Upper lobe of right lung (tissue), 1 donor: ENCODE data around the gene ATP11C. TPM values are rescaled to one million over a fixed set of nuclear protein-coding genes. Genes with fewer than 3 reads are reported as not detected.

Experiments
- ATAC-seq: fragments of 200-7000 bp; cut with Tn5 transposase; one replicate; pipeline ENCODE4 v1.9.1; 2020; ENCODE audit warnings: mild to moderate bottlenecking, moderate library complexity
- DNase-seq: peaks from one replicate; pipeline ENCODE4 v3.0.0-alpha.2; 2020
- H3K27ac ChIP-seq: fragments of 200-600 bp; one replicate; pipeline ENCODE4 v1.8.0; 2022
- H3K27me3 ChIP-seq: fragments of 200-600 bp; one replicate; pipeline ENCODE4 v1.8.0; 2022; ENCODE audit warnings: mild to moderate bottlenecking
- H3K36me3 ChIP-seq: fragments of 200-600 bp; one replicate; pipeline ENCODE4 v1.8.0; 2022
- H3K4me1 ChIP-seq: fragments of 200-600 bp; one replicate; pipeline ENCODE4 v1.8.0; 2022
- H3K4me3 ChIP-seq: fragments of 200-600 bp; one replicate; pipeline ENCODE4 v1.8.0; 2022; ENCODE audit warnings: mild to moderate bottlenecking
- H3K9me3 ChIP-seq: fragments of 200-600 bp; one replicate; pipeline ENCODE4 v1.8.0; 2022
- intact Hi-C: fragments of 100-400 bp; cut with DNase I; formaldehyde crosslinking; loops from one replicate; pipeline ENCODE4 v1.11.0; 2022
- total RNA-seq: library from RNA; stranded (reverse); fragmentation: NEBNext Ultra II Directional; extraction: Animal tissue kit (Norgen Biotek cat#: 25700); gene quantifications from one replicate; pipeline ENCODE4 v1.2.1, GENCODE V29; 2021
- TF ChIP-seq, protein P1 (sequence below): fragments of 200-600 bp; IDR thresholded peaks from one replicate; pipeline ENCODE4 v1.8.0; 2022; ENCODE audit warnings: antibody characterized with exemption
- donor health status: DM: no; HTN: yes; CAD: no; lungs with severe emphysema.

Gene ATP11C
- total RNA-seq, 1 donor from 2014 or later, result 19.6 TPM

GRCh38 chrX:139720136-139720535 lies 212.7 kb downstream of the ATP11C start:
- intact Hi-C loops, result no loop called here
- Histone ChIP-seq H3K9me3 (no peaks in the 10 kb centered on the region), H3K27ac (no peak overlapping the region), H3K4me3 (no peak overlapping the region), H3K36me3 (no peaks in the 10 kb centered on the region), H3K4me1 (no peaks in the 10 kb centered on the region), H3K27me3 (no peaks in the 10 kb centered on the region)
- DNase-seq, result no peak
- TF ChIP-seq, protein P1, sequence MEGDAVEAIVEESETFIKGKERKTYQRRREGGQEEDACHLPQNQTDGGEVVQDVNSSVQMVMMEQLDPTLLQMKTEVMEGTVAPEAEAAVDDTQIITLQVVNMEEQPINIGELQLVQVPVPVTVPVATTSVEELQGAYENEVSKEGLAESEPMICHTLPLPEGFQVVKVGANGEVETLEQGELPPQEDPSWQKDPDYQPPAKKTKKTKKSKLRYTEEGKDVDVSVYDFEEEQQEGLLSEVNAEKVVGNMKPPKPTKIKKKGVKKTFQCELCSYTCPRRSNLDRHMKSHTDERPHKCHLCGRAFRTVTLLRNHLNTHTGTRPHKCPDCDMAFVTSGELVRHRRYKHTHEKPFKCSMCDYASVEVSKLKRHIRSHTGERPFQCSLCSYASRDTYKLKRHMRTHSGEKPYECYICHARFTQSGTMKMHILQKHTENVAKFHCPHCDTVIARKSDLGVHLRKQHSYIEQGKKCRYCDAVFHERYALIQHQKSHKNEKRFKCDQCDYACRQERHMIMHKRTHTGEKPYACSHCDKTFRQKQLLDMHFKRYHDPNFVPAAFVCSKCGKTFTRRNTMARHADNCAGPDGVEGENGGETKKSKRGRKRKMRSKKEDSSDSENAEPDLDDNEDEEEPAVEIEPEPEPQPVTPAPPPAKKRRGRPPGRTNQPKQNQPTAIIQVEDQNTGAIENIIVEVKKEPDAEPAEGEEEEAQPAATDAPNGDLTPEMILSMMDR, result no peak
- no peak for ATAC-seq

DNA sequence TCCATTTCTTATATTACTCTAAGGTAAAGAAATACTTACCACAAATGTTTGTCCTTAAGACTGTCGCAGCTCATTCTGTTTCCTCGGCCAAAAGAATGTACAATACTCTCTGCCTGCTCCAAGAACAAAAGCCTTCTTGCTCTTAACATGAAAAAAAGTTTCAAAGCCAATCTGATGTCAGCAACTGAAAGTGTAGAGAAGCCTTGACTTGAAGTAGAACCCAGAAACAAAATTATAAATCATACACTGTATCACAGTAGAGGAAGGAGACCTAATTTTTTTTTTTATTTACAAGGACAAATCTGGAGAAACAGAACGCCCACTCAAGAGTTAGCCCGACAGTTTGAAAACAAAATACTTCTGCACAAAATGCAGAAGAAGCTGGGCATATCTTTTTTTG lies 224.8 kb downstream of the ATP11C start, which contains the start of gene MCF2:
Gene MCF2 (minus strand): TSS at position 101 of the 400 bp plus-strand sequence. CDS start 56,423 bp downstream, outside the sequence.
- DNase-seq (no peak), ATAC-seq (no peak)
- no peaks in the 10 kb centered on the region for H3K9me3 ChIP-seq
- intact Hi-C loops, result no loop called here
- H3K27me3 ChIP-seq, result no peaks in the 10 kb centered on the region
- no peaks in the 10 kb centered on the region for H3K4me1 ChIP-seq
- TF ChIP-seq, protein P1, result no peak
- no peak within 1 kb of the TSS for H3K4me3 ChIP-seq
- no peak within 1 kb of the TSS for H3K27ac ChIP-seq
- no peaks in the 10 kb centered on the region for H3K36me3 ChIP-seq

- Histone ChIP-seq H3K36me3 (no peaks in the 10 kb centered on the region), H3K4me3 (no peak overlapping the region), H3K4me1 (no peaks in the 10 kb centered on the region), H3K27ac (no peak overlapping the region), H3K9me3 (no peaks in the 10 kb centered on the region), H3K27me3 (no peaks in the 10 kb centered on the region)
- ATAC-seq (no peak), DNase-seq (no peak)
- TF ChIP-seq, protein P1, result no peak
- intact Hi-C loops, result no loop called here
Observed at GRCh38 chrX:139702658-139703057, 230.2 kb downstream of the ATP11C start.

GRCh38 chrX:139692908-139693307 lies 239.9 kb downstream of the ATP11C start:
- no peaks in the 10 kb centered on the region for H3K4me1 ChIP-seq
- H3K4me3 ChIP-seq, result peak overlapping the region; percentile 35
- no peak overlapping the region for H3K27ac ChIP-seq
- intact Hi-C loops, result no loop called here
- H3K27me3 ChIP-seq, result no peaks in the 10 kb centered on the region
- ATAC-seq, result no peak
- H3K9me3 ChIP-seq, result no peaks in the 10 kb centered on the region
- no peaks in the 10 kb centered on the region for H3K36me3 ChIP-seq
- DNase-seq, result no peak
- TF ChIP-seq, protein P1, result no peak

DNA sequence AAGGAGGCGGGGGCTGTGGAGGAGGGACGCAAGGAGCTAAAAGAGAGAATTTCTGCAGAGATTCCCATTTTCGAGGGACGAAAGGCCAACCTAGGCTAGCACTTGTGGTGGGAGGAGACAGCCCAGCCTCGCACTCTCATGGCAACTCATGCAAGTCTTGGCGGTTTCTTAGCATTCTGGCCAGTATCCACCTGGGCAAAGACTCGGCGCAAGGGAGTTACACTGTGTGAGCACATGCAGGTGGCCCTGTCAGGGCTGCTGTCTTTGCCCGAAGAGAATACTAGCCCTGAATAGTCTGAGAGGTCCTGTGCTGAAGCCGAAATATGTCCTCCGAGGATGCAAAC lies 240.4 kb downstream of the ATP11C start:
- Histone ChIP-seq H3K27me3 (no peaks in the 10 kb centered on the region), H3K4me3 (peak overlapping the region; percentile 35), H3K27ac (no peak overlapping the region), H3K9me3 (no peaks in the 10 kb centered on the region), H3K36me3 (no peaks in the 10 kb centered on the region), H3K4me1 (no peaks in the 10 kb centered on the region)
- DNase-seq, result no peak
- TF ChIP-seq, protein P1, result no peak
- no peak for ATAC-seq
- intact Hi-C loops, result no loop called here

GRCh38 chrX:139691843-139692505 lies 240.9 kb downstream of the ATP11C start:
- DNase-seq (no peak), ATAC-seq (no peak)
- H3K27me3 ChIP-seq, result no peaks in the 10 kb centered on the region

More at GRCh38 chrX:139691843-139692505, 240.9 kb downstream of the ATP11C start:
- Histone ChIP-seq H3K36me3 (no peaks in the 10 kb centered on the region), H3K27ac (no peak overlapping the region), H3K9me3 (no peaks in the 10 kb centered on the region), H3K4me3 (peak overlapping the region; percentile 35), H3K4me1 (no peaks in the 10 kb centered on the region)
- TF ChIP-seq, protein P1, result no peak
- intact Hi-C loops, result no loop called here
